DLD1 (cell line): ENCODE results near the gene KIF2C.
"Not testable (repeated sequence)": the region's sequence is repeated elsewhere in the genome, so short reads cannot be mapped to it uniquely, and the experiment has no call there.

Experiments used
- in situ Hi-C: cut with HindIII; loops from 2 replicates; pipeline ENCODE4 v1.10.0; 2017; ENCODE audit warnings: low sequenced_read_pairs

KIF2C gene

DNA sequence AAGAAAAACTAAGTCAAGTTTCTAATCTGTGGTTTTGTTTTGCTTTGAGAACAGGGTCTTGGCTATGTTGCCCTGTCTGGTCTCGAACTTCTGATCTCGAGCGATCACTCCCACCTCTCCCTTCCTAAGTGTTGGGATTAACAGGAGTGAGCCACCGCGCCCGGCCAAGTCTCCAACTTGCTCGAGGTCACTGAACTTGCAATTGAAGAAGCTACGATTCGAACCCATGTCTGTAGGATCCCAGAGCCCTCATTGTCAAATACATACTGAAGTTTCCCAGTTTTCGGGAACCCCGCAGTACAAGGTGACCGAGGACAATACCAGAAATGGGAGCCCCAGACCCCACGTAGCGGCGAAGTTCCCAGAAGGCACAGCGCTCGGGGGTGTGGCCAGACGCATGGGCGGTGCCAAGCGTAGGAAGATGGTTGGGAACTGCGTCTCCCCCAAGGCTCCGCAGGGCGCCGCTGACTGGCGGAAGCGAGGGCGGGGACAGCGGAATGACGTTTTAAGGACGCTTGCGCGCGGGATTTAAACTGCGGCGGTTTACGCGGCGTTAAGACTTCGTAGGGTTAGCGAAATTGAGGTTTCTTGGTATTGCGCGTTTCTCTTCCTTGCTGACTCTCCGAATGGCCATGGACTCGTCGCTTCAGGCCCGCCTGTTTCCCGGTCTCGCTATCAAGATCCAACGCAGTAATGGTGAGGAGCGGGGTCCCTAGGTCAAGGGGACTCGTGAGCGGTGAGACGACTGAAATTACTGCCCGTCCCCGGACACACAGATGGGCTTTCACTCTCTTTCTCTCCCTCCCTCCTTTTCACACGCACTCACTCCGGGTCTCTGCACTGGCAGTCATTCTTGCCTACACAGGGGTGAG lies at the start of gene KIF2C:
Gene KIF2C, plus strand, starts transcription at position 531 of the 872 bp plus-strand sequence. Its CDS starts 96 bp downstream, at position 627.
- in situ Hi-C loops = no loop called here

DNA sequence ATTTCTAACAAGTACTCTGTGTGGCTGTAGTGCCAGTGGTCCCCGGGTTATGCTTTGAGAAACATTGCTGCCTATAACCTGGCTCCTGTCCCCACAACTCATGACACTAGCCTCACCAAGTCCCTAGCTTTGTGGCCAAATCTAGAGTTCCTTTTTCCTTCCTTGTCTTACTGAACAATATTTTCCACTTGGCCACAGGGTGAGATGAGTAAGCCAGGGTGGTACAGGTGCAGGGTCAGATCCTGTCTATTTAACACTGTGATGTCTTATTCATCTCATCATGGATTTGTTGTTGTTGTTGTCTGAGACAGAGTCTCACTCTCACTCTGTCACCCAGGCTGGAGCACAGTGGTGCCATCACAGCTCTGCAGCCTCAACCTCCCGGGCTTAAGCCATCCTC lies 46.5 kb upstream of the KIF2C start:
- in situ Hi-C loops = no loop called here

DNA sequence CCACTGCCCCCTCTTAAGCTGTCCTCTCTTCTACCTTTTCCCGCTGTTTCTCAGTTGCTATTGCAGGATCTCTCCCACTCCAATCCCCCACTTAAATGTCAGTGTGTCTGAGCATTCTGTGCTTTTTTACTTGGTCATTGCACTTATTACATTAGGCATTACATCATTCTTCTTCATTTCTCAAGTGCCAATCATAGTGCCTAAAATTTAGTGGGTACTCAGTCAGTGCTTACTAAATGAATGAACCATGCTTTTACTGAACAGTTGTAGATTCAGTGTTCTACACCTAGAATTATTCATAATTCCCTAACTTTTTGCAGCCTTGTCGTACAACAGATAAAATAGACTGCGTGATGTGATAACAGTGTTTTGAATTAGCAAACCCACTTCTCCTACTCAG lies 45.7 kb upstream of the KIF2C start:
- in situ Hi-C loops = no loop called here

DNA sequence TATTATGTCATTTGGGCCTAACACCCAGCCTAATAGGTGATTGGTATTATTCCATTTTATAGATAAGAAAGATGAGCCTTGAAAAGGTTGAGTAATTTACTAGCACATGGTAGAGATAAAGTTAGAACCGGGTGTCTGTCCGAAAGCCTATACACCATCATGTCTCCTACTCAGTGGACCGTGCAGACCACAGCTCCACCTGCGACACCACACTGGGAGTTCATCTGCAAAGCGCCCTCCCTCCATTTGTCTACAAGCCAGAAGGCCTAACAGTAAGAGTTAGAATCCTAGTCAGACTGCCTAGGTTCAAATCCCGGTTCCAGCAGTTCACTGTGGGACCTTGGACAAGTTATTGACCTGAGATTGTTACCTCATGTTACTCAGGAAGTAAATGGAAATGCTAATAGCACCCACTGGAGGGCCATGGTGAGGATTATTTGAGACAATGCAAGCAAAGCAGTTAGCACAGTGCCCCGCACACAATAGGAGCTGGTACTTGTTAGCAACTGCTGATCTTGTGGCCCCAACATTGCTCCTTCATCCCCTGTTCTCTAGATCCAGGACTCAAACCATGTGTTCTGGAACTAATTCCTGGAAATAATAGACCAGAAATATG lies 44.7 kb upstream of the KIF2C start:
- in situ Hi-C loops = no loop called here

DNA sequence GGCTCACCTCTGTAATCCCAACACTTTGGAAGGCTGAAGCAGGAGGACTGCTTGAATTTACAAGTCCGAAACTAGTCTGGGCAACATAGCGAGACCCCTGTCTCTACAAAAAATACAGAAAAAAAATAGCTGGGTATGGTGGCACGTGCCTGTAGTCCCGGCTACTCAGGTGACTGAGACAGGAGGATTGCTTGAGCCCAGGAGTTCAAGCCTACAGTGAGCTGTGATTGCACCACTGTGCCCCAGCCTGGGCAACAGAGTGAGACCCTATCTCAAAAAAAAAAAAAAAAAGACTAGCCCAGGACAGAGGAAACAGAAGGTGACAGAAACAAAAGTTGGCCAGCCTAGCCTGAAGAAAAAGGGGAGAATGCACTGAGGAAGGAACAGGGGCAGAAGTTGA lies 44.0 kb upstream of the KIF2C start:
- in situ Hi-C loops = no loop called here

DNA sequence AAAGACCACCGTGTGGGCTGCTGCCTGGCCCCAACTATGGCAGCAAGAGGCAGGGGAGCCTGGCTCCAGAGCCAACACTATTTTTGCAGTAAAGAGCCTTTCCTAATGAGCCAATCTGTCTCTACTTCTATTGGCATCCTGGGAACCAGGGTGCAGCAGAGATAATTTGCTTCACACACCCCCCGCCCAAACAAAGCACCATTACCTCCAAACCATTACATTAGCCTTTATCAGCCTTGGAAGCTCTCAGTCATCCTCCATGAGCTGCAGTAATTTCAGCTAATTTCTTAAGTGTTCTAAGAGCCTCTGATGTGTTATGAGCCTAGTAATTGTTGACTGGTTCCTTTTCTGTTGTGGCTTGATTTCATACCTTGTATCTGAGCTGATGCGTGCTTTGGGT lies 43.5 kb upstream of the KIF2C start:
- in situ Hi-C loops = no loop called here

DNA sequence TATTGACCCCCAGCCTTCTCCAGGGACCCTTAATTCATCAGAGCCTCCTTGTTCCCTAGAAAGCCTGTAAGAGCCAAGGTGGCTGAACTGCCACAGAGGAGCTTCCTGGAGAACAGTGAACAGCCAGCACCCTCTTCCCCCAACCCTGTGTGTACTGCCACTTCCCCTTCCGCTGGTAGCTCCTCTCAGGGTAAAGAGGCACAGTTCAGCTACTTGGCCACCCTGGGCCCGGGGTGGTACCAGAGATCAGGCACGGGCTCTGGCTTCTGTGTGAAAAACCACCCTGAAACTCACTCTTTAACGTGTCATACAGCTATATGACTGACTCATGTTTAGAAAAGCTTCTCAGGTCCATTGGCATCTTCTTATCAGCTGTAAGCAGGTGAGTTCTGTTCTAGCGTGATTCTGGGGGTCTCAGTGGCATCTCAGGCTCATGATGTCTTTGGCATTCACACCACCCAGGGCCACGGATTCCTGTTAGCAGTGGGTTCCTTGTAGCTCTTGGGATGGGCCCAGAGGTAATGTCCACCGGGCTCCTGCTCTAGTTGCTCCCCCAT lies 42.8 kb upstream of the KIF2C start:
- in situ Hi-C loops = no loop called here

DNA sequence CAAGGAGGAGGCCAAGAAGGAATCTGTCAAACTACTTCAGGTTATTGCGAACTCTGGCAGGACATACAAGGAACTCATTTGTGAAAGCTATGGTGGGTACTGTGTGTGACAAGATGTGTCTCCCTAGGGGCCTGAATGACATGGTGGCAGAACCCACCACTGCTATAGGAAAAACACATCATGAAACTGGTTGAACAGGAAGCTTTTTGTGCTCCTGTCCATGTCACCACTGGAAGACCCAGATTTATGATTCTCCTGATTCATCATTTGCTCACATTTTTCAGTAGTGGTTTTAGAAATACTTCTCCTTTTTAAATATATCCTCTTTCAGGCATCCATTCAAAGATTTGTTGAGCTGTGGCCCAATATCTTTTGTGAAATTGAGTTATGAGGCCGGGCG lies 41.5 kb upstream of the KIF2C start:
- in situ Hi-C loops = no loop called here

DNA sequence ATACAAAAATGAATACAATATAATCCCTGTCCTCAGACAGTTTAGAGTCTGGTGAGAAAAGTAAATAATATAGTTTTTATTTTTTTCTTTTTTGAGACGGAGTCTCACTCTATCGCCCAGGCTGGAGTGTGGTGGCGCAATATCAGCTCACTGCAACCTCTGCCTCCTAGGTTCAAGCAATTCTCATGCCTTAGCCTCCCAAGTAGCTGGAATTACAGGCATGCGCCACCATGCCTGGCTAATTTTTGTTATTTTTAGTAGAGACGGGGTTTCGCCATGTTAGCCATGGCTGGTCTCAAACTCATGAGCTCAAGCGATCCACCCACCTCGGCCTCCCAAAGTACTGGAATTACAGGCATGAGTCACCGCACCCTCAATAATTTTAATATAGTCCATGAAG lies 40.3 kb upstream of the KIF2C start:
- in situ Hi-C loops = not testable (repeated sequence)

DNA sequence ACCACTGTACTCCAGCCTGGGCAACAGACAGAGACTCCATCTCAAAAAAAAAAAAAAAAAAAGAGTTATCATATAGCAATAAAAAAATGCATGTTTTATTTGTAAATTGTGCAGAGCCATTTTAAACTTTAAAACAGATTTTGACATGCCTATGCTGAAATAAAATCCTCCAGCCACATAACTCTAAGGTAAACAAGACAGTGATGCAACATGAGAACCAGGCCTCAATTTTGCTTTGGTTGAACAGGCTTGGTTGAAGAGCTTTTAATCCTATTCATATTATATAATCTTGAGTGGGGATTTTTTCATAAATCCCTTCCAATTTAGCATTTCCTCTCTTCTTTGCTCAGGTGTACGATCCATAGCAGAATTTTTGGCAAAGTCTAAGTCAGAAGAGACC lies 39.1 kb upstream of the KIF2C start:
- in situ Hi-C loops = no loop called here

DNA sequence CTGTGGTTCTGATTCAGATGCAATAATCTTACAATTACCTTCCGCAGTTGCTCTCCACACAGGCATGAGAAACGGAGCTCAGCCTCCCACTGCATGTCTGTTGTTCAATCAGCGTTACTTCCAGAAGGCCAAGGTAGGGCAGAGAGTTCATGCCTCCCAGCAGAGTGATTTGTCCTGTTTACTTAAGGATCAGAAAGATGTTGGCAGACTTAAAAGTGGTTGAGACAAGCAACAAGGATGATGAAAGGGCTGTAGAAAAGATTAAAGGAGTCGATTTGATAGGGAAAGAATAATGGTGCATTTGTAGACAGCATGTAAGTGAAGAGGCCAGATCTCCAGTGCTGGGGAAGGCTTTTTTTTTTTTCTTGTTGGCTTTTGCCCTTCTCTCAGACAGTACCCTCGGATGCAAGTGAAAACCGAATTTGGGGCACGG lies 38.5 kb upstream of the KIF2C start:
- in situ Hi-C loops = no loop called here

DNA sequence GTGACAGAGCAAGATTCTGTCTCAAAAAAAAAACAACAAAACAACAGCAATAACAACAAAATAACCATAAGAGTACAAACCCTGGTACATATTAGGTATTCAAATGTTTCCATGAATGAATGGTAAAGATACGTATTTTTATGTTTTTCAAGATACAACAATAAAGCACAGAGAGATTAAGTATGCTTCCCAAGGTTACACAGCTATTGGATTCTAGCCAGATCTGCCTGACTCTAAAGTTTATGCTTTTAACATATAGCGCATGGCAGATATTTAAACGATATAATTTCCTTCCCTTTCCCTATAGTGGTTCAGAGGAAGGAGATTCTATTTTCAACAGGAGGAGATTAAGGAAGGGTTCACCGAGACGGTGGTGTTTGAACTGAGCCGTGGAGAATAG lies 34.2 kb upstream of the KIF2C start:
- in situ Hi-C loops = no loop called here

DNA sequence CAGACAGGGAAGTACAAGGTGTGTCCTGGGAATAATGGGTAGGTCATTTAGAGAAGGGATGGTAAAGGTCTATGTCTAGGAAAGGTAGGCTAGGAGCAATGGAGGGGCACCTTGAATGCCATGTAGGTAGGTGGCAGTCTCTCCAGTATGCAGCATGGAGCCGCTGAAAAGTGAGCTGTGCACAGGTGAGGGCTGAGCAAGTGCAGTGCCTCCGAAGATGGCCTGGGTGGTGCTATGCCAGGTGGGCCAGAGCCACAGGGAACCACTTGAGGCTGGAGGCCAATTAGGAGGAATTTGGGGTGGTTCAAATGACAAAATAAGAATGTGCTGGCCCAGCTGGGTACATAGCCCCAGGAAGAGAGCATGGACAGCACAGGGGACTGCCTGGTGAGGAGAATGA lies 33.7 kb upstream of the KIF2C start:
- in situ Hi-C loops = no loop called here

DNA sequence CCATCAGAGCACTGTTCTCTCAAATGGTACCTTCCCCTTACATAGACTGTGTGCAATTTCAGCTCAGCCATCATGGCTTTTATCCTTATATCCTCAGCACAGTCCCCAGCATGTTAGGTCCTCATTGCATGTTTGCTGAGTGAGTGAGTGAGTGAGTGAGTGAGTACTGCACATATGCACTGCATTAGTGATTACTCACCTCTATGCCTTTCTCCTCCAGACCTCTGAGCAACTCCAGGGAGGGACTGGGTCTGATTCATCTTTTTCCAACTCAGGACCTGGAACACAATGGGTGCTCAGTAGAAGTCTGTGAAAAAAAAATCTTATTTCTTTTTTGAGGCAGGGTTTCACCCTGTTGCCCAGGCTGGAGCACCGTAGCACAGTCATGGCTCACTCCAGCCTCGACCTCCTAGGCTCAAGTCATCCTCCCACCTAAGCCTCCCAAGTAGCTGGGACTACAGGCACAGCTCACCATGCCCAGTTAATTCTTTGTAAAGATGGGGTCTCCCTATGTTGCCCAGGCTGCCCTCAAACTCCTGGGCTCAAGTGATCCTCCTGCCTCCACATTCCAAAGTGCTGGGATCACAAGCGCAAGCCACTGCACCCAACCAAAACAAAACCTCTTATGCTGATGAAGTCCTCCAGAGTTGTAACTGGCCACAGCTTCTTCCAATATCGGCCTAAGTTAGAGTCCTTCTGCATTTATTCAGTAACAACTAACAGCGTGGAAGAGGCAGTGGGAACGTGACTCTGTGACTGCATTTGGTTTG lies 32.3 kb upstream of the KIF2C start:
- in situ Hi-C loops = no loop called here

DNA sequence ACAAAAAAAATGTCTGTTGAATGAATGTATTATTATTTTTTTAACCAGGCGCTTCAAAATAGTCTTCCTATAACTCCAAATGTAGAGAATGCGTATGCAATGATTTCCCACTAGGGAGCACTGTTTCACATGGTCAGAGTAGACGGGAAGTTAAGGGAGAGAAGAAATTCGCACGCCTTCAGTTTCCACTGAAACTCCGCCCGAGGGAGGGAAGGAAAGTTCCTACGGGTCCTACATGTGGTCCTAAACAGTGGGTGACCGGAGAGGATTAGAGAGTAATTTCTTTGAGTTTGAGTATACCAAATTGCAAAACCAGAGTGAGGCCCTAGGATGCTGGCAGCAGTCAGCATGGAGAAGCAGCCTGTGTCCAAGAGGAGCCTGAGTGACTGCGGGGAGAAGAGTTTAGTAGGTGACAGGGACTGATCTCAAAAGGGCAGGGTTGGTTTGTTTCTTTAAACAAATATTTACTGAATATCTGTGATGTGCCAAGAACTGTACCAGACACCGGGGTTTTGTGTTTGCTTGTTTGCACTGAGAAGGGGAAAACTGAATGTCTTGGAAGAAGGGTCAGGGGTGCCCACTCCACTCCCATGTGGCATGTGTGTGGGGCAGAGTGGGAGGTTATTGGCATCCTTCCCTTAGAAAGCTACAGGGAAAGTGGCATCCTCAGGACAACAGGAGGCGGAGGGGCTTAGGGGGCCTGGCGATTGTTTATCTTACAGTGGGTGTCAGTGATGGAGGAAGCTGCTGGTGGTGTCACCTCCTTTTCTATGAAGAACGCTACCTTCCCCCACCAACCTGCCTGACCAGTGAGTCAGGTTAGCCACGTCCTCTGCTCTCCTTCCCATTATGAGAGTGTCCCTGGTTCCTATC lies 31.4 kb upstream of the KIF2C start:
- in situ Hi-C loops = no loop called here

DNA sequence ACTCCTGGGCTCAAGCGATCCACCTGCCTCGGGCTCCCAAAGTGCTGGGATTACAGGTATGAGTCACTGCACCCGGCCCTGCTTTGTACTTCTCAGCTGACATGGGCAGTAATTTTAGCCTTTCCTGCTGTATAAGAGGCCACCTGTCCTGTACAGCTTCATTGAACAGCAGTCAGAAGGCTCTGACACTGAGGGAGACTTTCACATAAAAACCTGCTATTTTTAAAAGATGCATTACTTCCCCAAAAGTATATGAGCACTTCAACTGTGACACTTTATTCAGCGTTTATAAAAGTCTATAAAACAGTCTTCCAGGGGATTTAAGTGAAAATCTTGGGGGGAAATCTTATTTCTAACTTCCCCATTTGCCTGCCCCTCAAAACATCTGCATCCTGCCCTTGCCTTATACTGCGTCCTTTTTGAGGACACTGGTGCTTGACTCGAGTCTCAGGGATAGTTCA lies 26.3 kb upstream of the KIF2C start:
- in situ Hi-C loops = no loop called here

DNA sequence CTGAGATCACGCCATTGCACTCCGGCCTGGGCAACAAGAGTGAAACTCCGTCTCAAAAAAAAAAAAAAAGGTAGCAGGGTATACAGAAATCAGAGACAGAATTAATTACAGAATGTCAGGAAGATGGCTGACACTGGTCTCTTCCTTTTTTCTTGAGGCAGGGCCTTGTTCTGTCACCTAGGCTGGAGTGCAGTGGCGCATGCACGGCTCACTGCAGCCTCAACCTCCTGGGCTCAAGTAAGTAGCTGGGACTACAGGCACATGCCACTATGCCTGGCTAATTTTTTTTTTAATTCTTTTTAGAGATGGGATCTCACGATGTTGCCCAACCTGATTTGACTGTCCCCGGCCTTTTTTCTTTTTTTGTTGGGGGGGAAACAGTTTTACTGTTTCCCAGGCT lies 25.1 kb upstream of the KIF2C start:
- in situ Hi-C loops = no loop called here

DNA sequence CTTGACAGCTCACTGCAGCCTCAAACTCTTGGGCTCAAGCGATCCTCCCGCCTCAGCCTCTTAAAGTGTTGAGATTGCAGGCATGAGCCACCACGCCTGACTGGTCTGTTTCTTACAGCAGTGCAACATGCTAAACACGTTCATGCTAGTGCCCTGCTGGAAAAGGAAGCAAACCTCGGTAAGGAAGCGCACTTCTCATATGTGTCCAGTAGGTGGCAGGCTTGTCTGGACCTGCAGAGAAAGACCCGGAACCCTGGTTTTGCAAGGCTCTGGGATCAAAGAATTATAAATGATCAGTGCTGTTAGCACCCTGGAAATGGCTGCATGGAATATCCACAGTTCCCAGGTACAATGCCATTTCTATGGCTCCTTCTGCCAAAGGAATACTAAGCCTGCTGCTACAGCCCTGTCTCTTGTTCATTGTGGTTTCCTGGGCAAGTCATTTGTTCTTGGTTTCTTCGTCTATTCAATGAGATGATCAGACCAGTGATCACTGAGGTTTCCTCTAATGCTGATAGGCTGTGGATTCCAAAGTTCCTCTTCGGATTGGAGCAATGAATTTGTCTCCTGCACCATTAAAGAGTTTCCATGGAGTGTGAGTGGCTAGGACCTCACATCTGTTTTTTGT lies 24.6 kb upstream of the KIF2C start:
- in situ Hi-C loops = no loop called here

DNA sequence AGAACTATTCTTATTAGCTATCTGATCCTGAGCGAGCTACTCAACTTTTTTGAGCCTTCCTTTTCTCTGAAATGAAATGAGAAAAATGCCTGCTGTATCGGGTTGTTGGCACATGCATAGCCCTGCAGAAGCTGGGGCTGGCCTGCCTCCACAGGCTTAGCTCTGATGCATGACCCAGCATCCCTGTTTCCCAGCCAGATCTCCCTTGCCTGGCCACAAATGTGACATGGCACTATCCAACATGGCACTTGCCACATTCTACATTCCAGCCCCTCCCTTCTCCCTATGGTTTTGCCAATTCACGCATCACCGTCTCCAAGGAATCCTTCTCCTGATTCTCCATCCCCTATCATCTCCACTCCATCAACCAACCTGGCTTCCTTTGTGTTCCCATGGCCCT lies 22.5 kb upstream of the KIF2C start:
- in situ Hi-C loops = no loop called here

DNA sequence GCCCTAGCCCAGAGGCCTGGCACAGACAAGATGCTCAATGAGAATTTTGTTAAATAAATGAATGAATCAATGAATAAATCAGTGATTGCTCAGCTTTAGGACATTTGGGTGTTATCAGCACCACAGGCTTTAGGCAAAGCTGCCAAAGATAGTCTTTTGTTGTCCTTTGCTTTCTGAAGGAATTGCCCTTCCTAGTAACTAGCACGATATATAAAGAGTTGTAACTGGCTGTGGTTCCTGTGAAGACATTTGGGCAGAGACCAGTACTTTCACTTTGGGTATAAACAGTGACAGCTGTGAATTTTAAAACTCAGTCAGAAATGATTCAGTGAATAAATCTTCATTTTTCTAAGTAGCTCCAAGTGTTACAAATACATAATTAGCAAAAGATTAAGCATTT lies 22.0 kb upstream of the KIF2C start:
- in situ Hi-C loops = no loop called here
